Muscle of back (tissue), 10 donors: Measurements from ENCODE around the gene FNDC4. TPM values are rescaled to one million over a fixed set of nuclear protein-coding genes. Genes with fewer than 3 reads are reported as not detected.

Experiments
- polyA plus RNA-seq, 10 donors: library from polyadenylated mRNA; unstranded; fragments of 120-200 nt; gene quantifications; one replicate each; pipeline ENCODE4 v1.2.1, GENCODE V29; 2013; ENCODE audit not compliant: insufficient read length in 10 of 10

FNDC4 gene
- polyA plus RNA-seq, 10 donors: 6.3 to 13.6 (median 8.1) TPM

Other genes starting within 250 kb of the FNDC4 start
- 1 to 10 TPM in 1 of 10 donors, under 1 TPM in 9; 0.24 to 1.2 (median 0.46) TPM for gene SLC30A3, start 232.2 kb downstream of the FNDC4 start, polyA plus RNA-seq
- gene DNAJC5G, start 219.8 kb downstream of the FNDC4 start, polyA plus RNA-seq: under 1 TPM in 3 of 10 donors, not detected in 7; 0.12 to 0.39 (median 0.26) TPM
- gene TRIM54, start 212.8 kb downstream of the FNDC4 start, polyA plus RNA-seq: 100 to 1,000 TPM in 1 of 10 donors, 10 to 100 TPM in 9; 32.9 to 106 (median 73.2) TPM
- 1 to 10 TPM in 7 of 10 donors, under 1 TPM in 3; 0.44 to 2.1 (median 1.2) TPM for gene UCN, start 186.8 kb downstream of the FNDC4 start, polyA plus RNA-seq
- 10 to 100 TPM; 39.0 to 68.5 (median 47.1) TPM for gene MPV17, start 172.1 kb downstream of the FNDC4 start, polyA plus RNA-seq
- gene GTF3C2, start 138.4 kb downstream of the FNDC4 start, polyA plus RNA-seq: 10 to 100 TPM; 24.0 to 44.3 (median 32.1) TPM
- gene EIF2B4, start 124.9 kb downstream of the FNDC4 start, polyA plus RNA-seq: 10 to 100 TPM; 27.4 to 37.7 (median 32.9) TPM
- gene SNX17, start 124.6 kb downstream of the FNDC4 start, polyA plus RNA-seq: 10 to 100 TPM; 61.3 to 88.8 (median 74.0) TPM
- 10 to 100 TPM in 8 of 10 donors, 1 to 10 TPM in 2; 7.7 to 14.4 (median 11.6) TPM for gene ZNF513, start 114.5 kb downstream of the FNDC4 start, polyA plus RNA-seq
- gene PPM1G, start 85.6 kb downstream of the FNDC4 start, polyA plus RNA-seq: 10 to 100 TPM; 49.3 to 64.6 (median 56.7) TPM
- 100 to 1,000 TPM; 106 to 133 (median 118) TPM for gene NRBP1, start 66.6 kb downstream of the FNDC4 start, polyA plus RNA-seq
- gene KRTCAP3, start 52.8 kb downstream of the FNDC4 start, polyA plus RNA-seq: 1 to 10 TPM; 1.3 to 4.5 (median 2.3) TPM
- gene IFT172, start 5.5 kb downstream of the FNDC4 start, polyA plus RNA-seq: 10 to 100 TPM; 12.0 to 34.0 (median 18.4) TPM
- gene GCKR, start 1.6 kb upstream of the FNDC4 start, polyA plus RNA-seq: under 1 TPM in 2 of 10 donors, not detected in 8; 0.05 to 0.29 TPM
- gene ZNF512, start 87.8 kb upstream of the FNDC4 start, polyA plus RNA-seq: 10 to 100 TPM; 37.1 to 50.7 (median 42.8) TPM
- gene CCDC121, start 133.8 kb upstream of the FNDC4 start, polyA plus RNA-seq: 1 to 10 TPM; 5.9 to 7.3 (median 6.7) TPM
- 10 to 100 TPM; 29.2 to 39.6 (median 35.2) TPM for gene GPN1, start 133.8 kb upstream of the FNDC4 start, polyA plus RNA-seq
- 10 to 100 TPM; 23.6 to 44.1 (median 30.0) TPM for gene SUPT7L, start 168.4 kb upstream of the FNDC4 start, polyA plus RNA-seq
- 10 to 100 TPM; 21.6 to 30.0 (median 24.0) TPM for gene SLC4A1AP, start 168.7 kb upstream of the FNDC4 start, polyA plus RNA-seq